ENCODE data around the gene LYVE1. TPM values are rescaled to one million over a fixed set of nuclear protein-coding genes. Genes with fewer than 3 reads are reported as not detected.

LYVE1 gene
- total and polyA plus RNA-seq, 2 of the 13 experiments (the other 11 are each of a cell fraction or from before 2014, with no cell fraction given): 1.2 to 1.4 TPM

GRCh38 chr11:10579700-10580099 is 11.2 kb upstream of the LYVE1 start:
- ATAC-seq (no peak), DNase-seq (ENCODE audit: low spot score) (no peak), FAIRE-seq (no peak)
- Histone ChIP-seq H3K9ac (ENCODE audit: insufficient read depth, low read depth, low read length) (no peak overlapping the region), H3K27me3 (ENCODE audit: control insufficient read depth in 1 of 2, insufficient read depth in 2 of 2, low read length in 2 of 2) (peaks cover 0 to 7% of the 10 kb centered on the region in 2 experiments; a peak in 1 of 5 replicates), H3K27ac (ENCODE audit: extremely low read length, insufficient read depth, low read length) (no peak overlapping the region), H4K20me1 (ENCODE audit: insufficient read depth, low read length) (0 out of 2 replicates have a peak, but pooled peaks cover 3% of the 10 kb centered on the region), H3K79me2 (ENCODE audit: insufficient read depth, low read length) (no peaks in the 10 kb centered on the region), H3K4me3 (replicated peaks in 1 of 3; ENCODE audit: insufficient read depth in 1 of 3, low read depth in 2 of 3, low read length in 3 of 3) (no peak overlapping the region), H3K9me3 (ENCODE audit: low read length) (no peaks in the 10 kb centered on the region), H3K36me3 (replicated peaks in 1 of 2; ENCODE audit: control insufficient read depth in 1 of 2, insufficient read depth in 2 of 2, low read length in 2 of 2) (no peaks in the 10 kb centered on the region), H2AFZ (ENCODE audit: low read length) (no peak overlapping the region), H3K4me2 (ENCODE audit: low read depth, low read length) (no peak overlapping the region), H3K4me1 (ENCODE audit: insufficient read depth, low read length) (no peaks in the 10 kb centered on the region)
- intact Hi-C loops (cut with micrococcal nuclease; ENCODE audit: unreplicated experiment) (no loop called here), in situ Hi-C loops (cut with HindIII; ENCODE audit: extremely low pct_ligation_motif_present, low pct_unique_long_range_greater_than_20kb) (no loop called here)
- CTCF ChIA-PET (ENCODE audit: low intra/inter-chr PET ratio, low total read pairs): no interaction called here
- POLR2A ChIA-PET: no interaction called here
- no TSS peak for BruUV-seq (replicated peaks)
- 4% methylated on average over 3 of the region's 3 CpGs for WGBS (ENCODE audit: low lambda C conversion rate)
- TF ChIP-seq PCBP2 (optimal IDR thresholded peaks at IDR 0.05; ENCODE audit: low read depth, low read length, poor library complexity, severe bottlenecking) (no peak), ZNF263 (CRISPR knock-in tag; IDR thresholded peaks at IDR 0.05) (no peak), E2F2 (CRISPR knock-in tag; IDR thresholded peaks at IDR 0.05; ENCODE audit: borderline replicate concordance) (no peak), ZNF766 (CRISPR knock-in tag; IDR thresholded peaks at IDR 0.05; ENCODE audit: borderline replicate concordance) (no peak)

- Histone ChIP-seq H4K20me1 (ENCODE audit: insufficient read depth, low read length) (0 out of 2 replicates have a peak, but pooled peaks cover 3% of the 10 kb centered on the region), H3K4me2 (ENCODE audit: low read depth, low read length) (no peak overlapping the region), H3K36me3 (replicated peaks in 1 of 2; ENCODE audit: control insufficient read depth in 1 of 2, insufficient read depth in 2 of 2, low read length in 2 of 2) (no peaks in the 10 kb centered on the region), H3K27ac (ENCODE audit: extremely low read length, insufficient read depth, low read length) (no peak overlapping the region), H3K9me3 (ENCODE audit: low read length) (no peaks in the 10 kb centered on the region), H2AFZ (ENCODE audit: low read length) (no peak overlapping the region), H3K4me3 (replicated peaks in 1 of 3; ENCODE audit: insufficient read depth in 1 of 3, low read depth in 2 of 3, low read length in 3 of 3) (no peak overlapping the region), H3K9ac (ENCODE audit: insufficient read depth, low read depth, low read length) (no peak overlapping the region), H3K4me1 (ENCODE audit: insufficient read depth, low read length) (no peaks in the 10 kb centered on the region), H3K27me3 (ENCODE audit: control insufficient read depth in 1 of 2, insufficient read depth in 2 of 2, low read length in 2 of 2) (peaks cover 0 to 4% of the 10 kb centered on the region in 2 experiments; a peak in 1 of 5 replicates), H3K79me2 (ENCODE audit: insufficient read depth, low read length) (no peaks in the 10 kb centered on the region)
- CTCF ChIA-PET (ENCODE audit: low intra/inter-chr PET ratio, low total read pairs): no interaction called here
- in situ Hi-C loops (cut with HindIII; ENCODE audit: extremely low pct_ligation_motif_present, low pct_unique_long_range_greater_than_20kb) (no loop called here), intact Hi-C loops (cut with micrococcal nuclease; ENCODE audit: unreplicated experiment) (no loop called here)
- TF ChIP-seq ZNF441 (CRISPR knock-in tag; IDR thresholded peaks at IDR 0.05; ENCODE audit: borderline replicate concordance): no peak
- FAIRE-seq: no peak
- POLR2A ChIA-PET: no interaction called here
- no peak for DNase-seq (ENCODE audit: low spot score)
- BruUV-seq (replicated peaks): no TSS peak
- WGBS (ENCODE audit: low lambda C conversion rate): 51% methylated on average over 3 of the region's 4 CpGs
- no peak for ATAC-seq
Measured at GRCh38 chr11:10576035-10576398, 7.6 kb upstream of the LYVE1 start.

All from HepG2 (cell line).